CD4-positive, alpha-beta T cell treated with Interleukin-15 for 4 hours (primary cell): ENCODE measurements around the gene GNRH2.
"Not testable (repeated sequence)": the region's sequence is repeated elsewhere in the genome, so short reads cannot be mapped to it uniquely, and the experiment has no call there.

Source experiments
- DNase-seq: peaks from one replicate; pipeline ENCODE4 v3.0.0-alpha.2; 2020; ENCODE audit warnings: low spot score

Gene GNRH2, protein sequence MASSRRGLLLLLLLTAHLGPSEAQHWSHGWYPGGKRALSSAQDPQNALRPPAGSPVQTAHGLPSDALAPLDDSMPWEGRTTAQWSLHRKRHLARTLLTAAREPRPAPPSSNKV

GRCh38 chr20:3043322-3043721 lies at the start of gene GNRH2:
GNRH2 (plus strand) TSS chr20:3043622; CDS start chr20:3044415, 793 bp downstream.
- no peak for DNase-seq

GRCh38 chr20:2995796-2996195 lies 47.6 kb upstream of the GNRH2 start:
- DNase-seq, result no peak

DNA sequence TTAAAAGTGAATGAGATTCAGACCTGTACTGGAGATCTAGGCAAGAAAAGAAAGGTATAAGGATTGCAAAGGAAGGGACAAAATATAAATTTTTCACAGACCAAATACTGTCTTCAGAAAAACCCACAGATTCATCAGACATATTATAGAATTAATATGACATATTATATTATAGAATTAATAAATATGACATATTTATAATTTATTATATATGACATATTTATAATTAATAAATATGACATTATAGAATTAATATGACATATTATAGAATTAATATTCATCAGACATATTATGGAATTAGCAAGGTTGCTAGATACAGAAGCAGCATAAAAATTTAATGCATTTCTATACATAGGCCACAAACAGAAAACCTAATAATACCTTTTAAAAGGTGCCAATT lies 44.7 kb upstream of the GNRH2 start:
- DNase-seq, result no peak

DNA sequence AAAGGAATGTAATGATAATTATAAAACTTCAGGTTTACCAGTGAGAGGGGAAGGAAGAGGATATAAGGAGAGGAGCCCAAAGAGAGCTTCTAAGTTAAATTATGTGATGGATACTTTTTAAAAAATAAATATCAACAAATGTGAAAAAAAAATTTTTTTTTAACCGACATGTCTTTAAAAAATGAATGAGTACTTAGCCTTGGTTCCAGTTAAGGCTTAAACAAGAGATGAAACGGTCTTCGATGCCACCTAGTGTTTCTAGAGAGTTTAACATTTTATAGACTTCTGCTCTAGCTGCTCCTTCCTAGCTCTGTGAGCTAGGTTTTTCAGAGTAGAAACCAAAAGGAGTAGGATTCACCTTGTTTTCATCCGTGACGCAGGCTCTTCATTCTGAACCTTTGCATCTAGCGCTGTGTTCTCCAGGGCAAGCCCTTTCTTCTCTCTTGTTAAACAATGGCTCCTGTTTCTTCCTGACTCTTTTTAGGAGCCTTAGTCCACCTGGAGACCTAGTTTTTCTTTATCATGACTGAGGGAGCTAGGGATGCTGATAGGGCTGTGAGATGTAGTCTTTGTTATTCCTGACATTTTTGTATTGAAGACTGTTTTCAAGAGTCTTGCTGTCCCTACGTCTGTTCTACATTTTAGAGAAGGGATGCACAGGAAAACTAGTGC lies 42.4 kb upstream of the GNRH2 start:
- peak; percentile 28 for DNase-seq

GRCh38 chr20:3003416-3003815 lies 40.0 kb upstream of the GNRH2 start:
- no peak for DNase-seq

DNA sequence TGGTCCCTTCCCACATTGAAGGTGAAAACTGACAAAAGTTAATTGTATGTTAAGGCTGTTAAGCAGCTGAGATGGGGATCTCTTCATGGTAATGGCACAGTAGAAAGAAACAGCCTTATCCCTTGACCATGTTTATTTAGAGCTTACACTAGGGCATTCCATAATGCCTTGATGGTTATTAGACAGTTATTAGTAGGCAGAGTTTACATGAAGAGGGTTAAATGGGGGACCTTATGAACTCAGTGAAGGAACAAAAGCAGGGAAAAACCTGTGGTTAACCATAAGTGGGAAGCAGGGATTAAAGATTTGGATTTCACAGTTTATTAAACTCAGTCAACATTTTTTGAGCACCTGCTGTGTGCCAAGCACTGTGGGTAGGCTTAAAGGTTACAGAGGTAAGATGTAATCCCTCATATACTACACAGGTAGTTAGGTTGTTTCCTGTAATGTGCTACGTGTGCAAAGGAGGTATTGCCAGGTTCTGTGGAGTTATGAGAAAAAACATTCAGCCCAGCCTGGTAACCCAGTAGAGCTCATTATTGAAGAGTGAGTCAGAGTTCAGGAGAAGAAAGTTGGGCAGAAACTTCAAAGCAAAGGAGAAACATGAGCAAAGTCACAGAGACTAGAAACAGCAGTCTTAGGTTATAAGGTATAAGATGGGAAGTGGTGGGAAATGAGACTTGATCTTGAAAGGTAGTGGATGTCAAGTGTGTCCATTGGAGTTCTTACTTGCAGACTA lies 32.3 kb upstream of the GNRH2 start:
- no peak for DNase-seq

GRCh38 chr20:3011752-3012151 lies 31.7 kb upstream of the GNRH2 start:
- no peak for DNase-seq

DNA sequence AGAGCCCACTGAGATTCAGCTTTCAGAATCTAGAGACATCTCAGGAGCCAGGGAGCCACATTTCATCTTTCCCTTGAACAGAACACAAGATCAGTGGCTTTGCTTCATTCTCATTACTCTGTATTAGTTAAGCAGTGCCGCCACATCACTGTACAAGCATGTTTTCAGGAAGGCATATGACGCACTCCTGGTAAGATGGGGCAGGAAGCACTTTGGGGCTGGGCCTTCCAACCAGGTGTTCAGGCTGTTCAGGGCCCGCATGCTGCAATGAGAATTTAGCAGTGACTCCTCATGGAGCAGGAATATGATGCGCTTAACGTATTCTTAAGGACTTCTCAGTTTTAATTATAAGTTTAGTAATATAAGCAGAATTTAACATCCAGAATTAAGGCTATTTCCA lies 29.7 kb upstream of the GNRH2 start:
- DNase-seq, result no peak

DNA sequence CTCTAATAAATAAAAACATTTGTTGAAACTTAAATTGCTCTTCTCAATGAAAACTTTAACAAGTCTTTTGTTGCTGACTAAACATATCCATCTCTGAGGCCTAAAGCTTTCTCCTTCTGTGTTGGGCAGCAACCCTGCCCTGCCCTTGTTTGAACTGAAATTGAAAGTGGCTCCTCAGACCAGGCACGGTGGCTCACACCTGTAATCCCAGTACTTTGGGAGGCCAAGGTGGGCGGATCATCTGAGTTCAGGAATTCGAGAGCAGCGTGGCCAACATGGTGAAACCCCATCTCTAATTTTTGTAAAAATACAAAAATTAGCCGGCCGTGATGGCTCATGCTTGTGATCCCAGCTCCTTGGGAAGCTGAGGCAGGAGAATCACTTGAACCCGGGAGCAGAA lies 29.2 kb upstream of the GNRH2 start:
- DNase-seq, result no peak

DNA sequence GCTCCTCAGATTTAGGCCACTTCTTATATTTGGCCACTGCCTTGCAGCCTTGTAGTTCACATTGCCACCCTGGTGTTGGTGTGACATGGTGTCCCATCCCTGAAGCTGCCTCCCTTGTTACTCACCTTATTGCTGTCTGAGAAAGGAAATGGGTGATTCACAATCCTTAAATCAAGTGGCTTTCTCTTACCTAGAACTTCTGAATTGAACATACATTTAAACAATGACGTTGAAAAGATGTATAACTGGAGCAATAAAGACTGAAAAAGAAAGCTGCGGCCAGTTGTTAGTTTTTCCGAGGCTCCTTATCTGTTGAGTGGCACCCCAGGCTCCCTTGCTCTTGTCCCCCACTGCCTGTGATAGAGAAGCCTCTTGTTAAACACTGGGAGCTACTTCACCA lies 28.8 kb upstream of the GNRH2 start:
- DNase-seq, result no peak

GRCh38 chr20:3015302-3015701 lies 28.1 kb upstream of the GNRH2 start:
- DNase-seq, result not testable (repeated sequence)

DNA sequence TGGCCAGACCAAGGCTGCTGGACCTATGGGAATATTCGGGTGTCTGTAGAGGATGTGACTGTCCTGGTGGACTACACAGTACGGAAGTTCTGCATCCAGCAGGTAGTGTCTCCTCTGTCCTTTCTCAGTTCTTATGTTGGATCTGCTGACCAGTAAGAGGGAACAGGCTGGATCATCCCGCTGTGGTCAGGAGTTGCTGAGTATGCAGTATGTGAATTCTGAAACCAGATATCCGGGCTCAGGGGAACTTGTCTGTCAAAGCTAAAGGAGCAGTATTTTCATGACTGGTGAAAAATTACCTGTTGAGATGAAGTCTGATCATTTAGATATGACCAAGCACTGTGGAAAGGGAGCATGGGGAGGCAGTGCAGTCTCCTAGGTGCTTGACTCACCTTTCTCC lies 22.1 kb upstream of the GNRH2 start:
- DNase-seq, result no peak

GRCh38 chr20:3021777-3022176 lies 21.6 kb upstream of the GNRH2 start:
- DNase-seq, result no peak

DNA sequence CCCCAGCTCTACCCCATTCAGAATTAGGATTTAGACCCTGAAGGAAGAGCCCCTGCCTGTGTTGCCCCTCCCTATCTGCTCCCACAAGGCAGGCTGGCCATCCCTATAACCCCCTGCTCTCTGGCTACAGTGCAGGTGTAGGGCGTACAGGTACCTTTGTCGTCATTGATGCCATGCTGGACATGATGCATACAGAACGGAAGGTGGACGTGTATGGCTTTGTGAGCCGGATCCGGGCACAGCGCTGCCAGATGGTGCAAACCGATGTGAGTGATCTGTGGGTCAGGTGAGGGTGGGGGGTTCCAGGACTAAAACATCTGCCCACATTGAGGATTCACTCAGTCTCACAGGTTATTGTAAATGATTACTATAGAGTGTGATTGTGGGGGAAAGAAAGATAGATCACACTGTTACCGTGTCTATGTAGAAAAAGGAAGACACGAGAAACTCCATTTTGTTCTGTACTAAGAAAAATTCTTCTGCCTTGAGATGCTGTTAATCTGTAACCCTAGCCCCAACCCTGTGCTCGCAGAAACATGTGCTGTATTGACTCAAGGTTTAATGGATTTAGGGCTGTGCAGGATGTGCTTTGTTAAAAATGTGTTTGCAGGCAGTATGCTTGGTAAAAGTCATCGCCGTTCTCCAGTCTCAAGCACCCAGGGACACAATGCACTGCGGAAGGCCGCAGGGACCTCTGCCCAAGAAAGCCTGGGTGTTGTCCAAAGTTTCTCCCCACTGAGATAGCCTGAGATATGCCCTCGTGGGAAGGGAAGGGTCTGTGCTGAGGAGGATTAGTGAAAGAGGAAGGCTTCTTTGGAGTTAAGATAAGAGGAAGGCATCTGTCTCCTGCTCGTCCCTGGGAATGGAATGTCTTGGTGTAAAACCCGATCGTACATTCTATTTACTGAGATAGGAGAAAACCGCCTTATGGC lies 20.6 kb upstream of the GNRH2 start:
- not testable (repeated sequence) for DNase-seq

GRCh38 chr20:3027987-3028386 lies 15.4 kb upstream of the GNRH2 start:
- DNase-seq, result no peak

DNA sequence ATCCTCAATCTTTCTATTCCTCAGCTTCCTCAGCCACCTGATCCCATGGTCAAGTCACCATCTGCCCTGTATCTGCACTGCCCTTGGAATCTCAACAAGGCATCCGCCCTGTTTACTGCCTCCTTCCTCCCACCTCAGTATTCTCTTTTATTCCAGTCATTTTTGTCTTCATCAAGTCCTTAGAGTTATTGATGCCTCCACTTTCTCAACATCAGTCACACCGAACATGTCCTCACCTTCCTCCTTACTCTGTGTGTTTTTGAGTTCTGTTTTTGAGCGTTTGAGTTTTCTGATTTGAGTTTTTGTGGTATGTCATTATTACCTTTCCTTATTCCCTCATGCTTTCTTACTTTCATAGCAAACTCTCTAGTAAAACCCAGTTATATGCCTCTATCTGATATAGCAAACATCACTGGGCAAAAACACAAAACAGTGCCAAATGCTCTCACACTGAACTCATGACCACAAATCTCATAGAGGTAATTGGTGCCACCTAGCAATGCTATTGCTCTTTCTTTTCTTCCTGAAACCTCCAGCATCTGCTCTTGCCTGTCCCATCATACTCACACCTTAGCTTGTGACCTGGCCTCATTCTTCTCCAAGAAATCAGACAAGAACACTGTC lies 11.8 kb upstream of the GNRH2 start:
- DNase-seq, result no peak

GRCh38 chr20:3032624-3033023 lies 10.8 kb upstream of the GNRH2 start:
- DNase-seq, result no peak

DNA sequence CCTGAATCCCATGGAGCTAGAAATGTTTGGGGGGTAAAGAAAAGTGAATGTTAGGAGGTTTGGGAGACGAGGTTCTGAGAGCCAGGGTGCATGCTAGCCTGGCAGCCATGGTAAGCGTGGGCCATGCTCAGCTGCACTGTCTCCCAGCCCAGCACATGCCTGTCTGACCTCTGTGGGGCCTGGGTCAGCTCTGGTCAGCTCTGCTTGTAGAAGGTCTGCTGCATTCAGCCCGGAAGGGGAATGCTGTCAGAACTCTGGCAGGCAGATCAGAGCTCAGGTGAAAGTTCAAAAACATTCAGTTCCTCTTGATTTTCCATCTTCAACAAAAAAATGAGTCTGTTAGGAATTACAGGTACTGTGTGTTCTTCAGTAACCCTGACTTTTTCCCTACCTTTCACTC lies 5.8 kb upstream of the GNRH2 start:
- DNase-seq, result no peak

DNA sequence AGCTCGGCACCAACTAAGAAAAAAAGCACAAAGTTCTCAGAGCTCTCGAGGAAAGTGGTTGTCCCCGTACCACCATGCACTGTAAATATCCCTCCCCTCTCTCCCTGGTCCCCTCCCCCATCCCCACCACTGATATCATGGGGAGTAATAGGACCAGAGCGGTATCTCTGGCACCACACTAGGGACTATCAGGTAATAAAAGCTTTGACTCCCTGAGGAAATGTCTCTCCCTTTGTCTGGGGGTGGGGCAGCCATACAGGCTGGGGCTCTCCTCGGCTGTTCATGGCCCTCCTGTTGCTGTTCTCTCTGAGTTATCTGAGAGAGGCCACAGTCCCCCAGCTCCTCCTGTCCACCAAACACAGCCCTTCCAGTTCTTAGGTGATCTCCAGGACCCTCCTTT lies 5.0 kb upstream of the GNRH2 start:
- no peak for DNase-seq

DNA sequence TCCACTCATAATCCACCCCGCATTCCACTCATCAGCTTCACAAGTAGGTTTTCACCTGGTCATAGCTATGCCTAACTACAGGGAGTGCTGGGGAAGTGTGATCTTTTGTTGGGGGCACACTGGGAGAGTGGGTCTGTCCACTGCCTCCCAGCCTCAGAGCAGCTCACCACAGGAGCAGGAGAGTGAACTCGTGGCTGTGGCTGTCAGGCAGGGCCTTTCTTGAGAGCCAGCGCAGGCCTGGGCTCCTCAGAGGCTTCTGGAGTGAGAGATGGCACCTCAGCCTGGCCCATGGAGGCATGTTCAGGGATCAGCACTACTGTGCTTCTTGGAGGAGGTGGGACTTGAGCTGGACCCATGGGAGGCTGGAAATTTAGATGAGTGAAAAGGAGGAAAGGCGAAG lies 4.0 kb upstream of the GNRH2 start:
- DNase-seq, result no peak

GRCh38 chr20:3040086-3040485 lies 3.3 kb upstream of the GNRH2 start:
- no peak for DNase-seq

DNA sequence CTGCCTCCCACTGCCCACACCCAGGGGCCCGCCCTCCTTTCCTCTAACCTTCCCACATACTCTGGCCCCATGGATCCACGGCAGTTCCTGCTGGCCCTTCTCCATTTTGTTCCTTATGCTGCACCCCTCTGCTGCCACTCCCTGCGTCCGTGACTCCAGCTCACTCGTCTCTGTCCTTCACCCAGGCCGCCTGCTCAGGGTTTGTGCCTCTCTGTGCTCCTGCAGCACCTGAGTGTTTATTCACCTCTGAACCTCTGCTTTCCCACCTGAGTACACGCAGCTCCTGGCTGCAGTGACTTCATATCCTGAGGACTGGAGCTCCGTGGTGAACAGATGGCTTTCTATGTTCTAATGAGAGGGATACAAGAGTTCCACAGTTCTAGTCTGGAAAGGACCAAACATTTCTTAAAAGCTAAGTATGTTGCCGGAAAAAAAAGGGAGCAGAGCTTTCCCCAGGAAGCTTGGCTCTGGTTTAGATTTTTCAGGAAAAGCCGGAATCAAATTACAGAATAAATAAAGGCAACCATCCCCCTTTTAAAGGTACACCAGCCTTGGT lies 1.5 kb upstream of the GNRH2 start:
- DNase-seq, result no peak
